HG03442 (cell line): Measurements from ENCODE around the gene AKT3.
"Not testable (repeated sequence)": the region's sequence is repeated elsewhere in the genome, so short reads cannot be mapped to it uniquely, and the experiment has no call there.

Experiments used
- ATAC-seq: cut with Tn5 transposase; IDR thresholded peaks from one replicate; pipeline ENCODE4 v1.9.1; 2021; ENCODE audit warnings: mild to moderate bottlenecking, moderate library complexity; ENCODE audit not compliant: unreplicated experiment

Gene AKT3

GRCh38 chr1:243842161-243842560, 7.9 kb downstream of the AKT3 start:
- ATAC-seq = no peak

GRCh38 chr1:243841507-243841906, 8.5 kb downstream of the AKT3 start:
- no peak for ATAC-seq

- ATAC-seq = peak; percentile 95
Measured at GRCh38 chr1:243837907-243838535, 12.0 kb downstream of the AKT3 start.

- ATAC-seq = no peak
Measured at GRCh38 chr1:243834130-243834529, 15.9 kb downstream of the AKT3 start.

- no peak for ATAC-seq
Measured at GRCh38 chr1:243831463-243831862, 18.6 kb downstream of the AKT3 start.

GRCh38 chr1:243827206-243827605, 22.8 kb downstream of the AKT3 start:
- ATAC-seq = no peak

GRCh38 chr1:243824907-243825306, 25.1 kb downstream of the AKT3 start:
- not testable (repeated sequence) for ATAC-seq

GRCh38 chr1:243821177-243821680, 28.8 kb downstream of the AKT3 start:
- no peak for ATAC-seq

GRCh38 chr1:243819438-243819839, 30.6 kb downstream of the AKT3 start:
- ATAC-seq = no peak

- ATAC-seq = no peak
Measured at GRCh38 chr1:243818978-243819377, 31.1 kb downstream of the AKT3 start.

- no peak for ATAC-seq
Measured at GRCh38 chr1:243814718-243815117, 35.3 kb downstream of the AKT3 start.

- not testable (repeated sequence) for ATAC-seq
Measured at GRCh38 chr1:243807346-243807745, 42.7 kb downstream of the AKT3 start.

GRCh38 chr1:243806310-243806709, 43.7 kb downstream of the AKT3 start:
- no peak for ATAC-seq

- no peak for ATAC-seq
Measured at GRCh38 chr1:243802736-243803135, 47.3 kb downstream of the AKT3 start.

GRCh38 chr1:243801378-243801777, 48.7 kb downstream of the AKT3 start:
- no peak for ATAC-seq

- no peak for ATAC-seq
Measured at GRCh38 chr1:243799908-243800307, 50.1 kb downstream of the AKT3 start.

- no peak for ATAC-seq
Measured at GRCh38 chr1:243798726-243799125, 51.3 kb downstream of the AKT3 start.

- ATAC-seq = no peak
Measured at GRCh38 chr1:243796016-243796415, 54.0 kb downstream of the AKT3 start.

GRCh38 chr1:243793298-243793697, 56.7 kb downstream of the AKT3 start:
- no peak for ATAC-seq

- ATAC-seq = no peak
Measured at GRCh38 chr1:243792891-243793290, 57.2 kb downstream of the AKT3 start.

GRCh38 chr1:243792401-243792800, 57.6 kb downstream of the AKT3 start:
- ATAC-seq = no peak

GRCh38 chr1:243791586-243792267, 58.3 kb downstream of the AKT3 start:
- ATAC-seq = no peak
